Stomach (tissue), 9 donors: ENCODE data around the gene PHF19. TPM values are rescaled to one million over a fixed set of nuclear protein-coding genes. Genes with fewer than 3 reads are reported as not detected.
A peak's percentile ranks its signal among the peaks of the same experiment; 100 is the strongest.

Source experiments
- DNase-seq, 2 donors: peaks; one replicate each; pipeline versions ENCODE4 v3.0.0 to v3.0.0-alpha.2; 2013 to 2019
- H3K27ac ChIP-seq, 5 donors: fragments of 200-600 bp in 4 of 5; sonication (generic) in 4 of 5; one replicate each; pipeline ENCODE4 v1.5.1; 2013 to 2019; ENCODE audit warnings: mild to moderate bottlenecking in 1 of 5, moderate library complexity in 1 of 5
- H3K27me3 ChIP-seq, 3 donors: fragments of 200-600 bp; sonication (generic); one replicate each; pipeline ENCODE4 v1.5.1; 2017 to 2019; ENCODE audit warnings: mixed run types in 1 of 3
- H3K36me3 ChIP-seq, 4 donors: fragments of 200-600 bp; sonication (generic); 1 replicate in 3 of 4; 2 replicates in 1 of 4; pipeline ENCODE4 v1.5.1; 2016 to 2019
- H3K4me1 ChIP-seq, 4 donors: fragments of 200-600 bp; sonication (generic); one replicate each; pipeline ENCODE4 v1.5.1; 2016 to 2019
- H3K4me3 ChIP-seq, 4 donors: fragments of 200-600 bp; sonication (generic) in 3 of 4; one replicate each; pipeline ENCODE4 v1.5.1; 2016 to 2019; ENCODE audit warnings: mild to moderate bottlenecking in 1 of 4
- H3K9me3 ChIP-seq, 4 donors: fragments of 200-600 bp; sonication (generic); one replicate each; pipeline ENCODE4 v1.5.1; 2016 to 2019
- EP300 ChIP-seq: sonication (generic); formaldehyde crosslinking; IDR thresholded peaks from one replicate; pipeline ENCODE4 v1.6.1; 2017; ENCODE audit warnings: antibody characterized with exemption
- POLR2A ChIP-seq, 4 donors: fragments of 450-650 bp; IDR thresholded peaks; one replicate each; pipeline ENCODE4 v1.6.1; 2016; ENCODE audit warnings: antibody characterized with exemption in 4 of 4, control low read depth in 2 of 4, mild to moderate bottlenecking in 1 of 4, moderate library complexity in 1 of 4
- POLR2AphosphoS5 ChIP-seq, 3 donors: sonication (generic); formaldehyde crosslinking; IDR thresholded peaks; one replicate each; pipeline ENCODE4 v1.6.1; 2016; ENCODE audit warnings: antibody characterized with exemption in 3 of 3
- WGBS, 5 donors: extraction: QIAGEN DNeasy Blood & Tissue Kit in 3 of 5; methylation state at CpG; one replicate each; pipeline versions ENCODE4 v1.1.5 to v1.1.7; 2013 to 2018; 5-methylcytosine and 5-hydroxymethylcytosine counted together
- intact Hi-C: fragments of 100-400 bp; cut with DNase I; formaldehyde crosslinking; loops from one replicate; pipeline ENCODE4 v1.15.1; 2023; ENCODE audit warnings: low total_unique reads
- polyA plus RNA-seq, 3 donors: library from polyadenylated mRNA; stranded (reverse); fragments of 200-250 nt; gene quantifications; one replicate each; pipeline ENCODE4 v1.2.3, GENCODE V29; 2013
- total RNA-seq, 5 donors: library from RNA; depleted of rRNA; stranded (reverse); fragments of >200 nt; gene quantifications; one replicate each; pipeline versions ENCODE4 v1.1.0 to v1.2.3, GENCODE V29; 2014 to 2016
- TF ChIP-seq, protein P1 (sequence below), 7 experiments: fragments of 450-650 bp in 4 of 7; fragments of 200-600 bp in 3 of 7; sonication (generic) in 3 of 7; IDR thresholded peaks; one replicate each; pipeline ENCODE4 v1.5.1; 2016 to 2019; ENCODE audit warnings: antibody characterized with exemption in 7 of 7, control low read depth in 2 of 7, mild to moderate bottlenecking in 1 of 7
- donor health status: healthy with polysubstance abuse.
- donor health status: Bipolar disorder and iron deficiency.
- donor health status: healthy.

The PHF19 gene
- total and polyA plus RNA-seq, 8 donors, result 10.7 to 251 (median 27.2) TPM

DNA sequence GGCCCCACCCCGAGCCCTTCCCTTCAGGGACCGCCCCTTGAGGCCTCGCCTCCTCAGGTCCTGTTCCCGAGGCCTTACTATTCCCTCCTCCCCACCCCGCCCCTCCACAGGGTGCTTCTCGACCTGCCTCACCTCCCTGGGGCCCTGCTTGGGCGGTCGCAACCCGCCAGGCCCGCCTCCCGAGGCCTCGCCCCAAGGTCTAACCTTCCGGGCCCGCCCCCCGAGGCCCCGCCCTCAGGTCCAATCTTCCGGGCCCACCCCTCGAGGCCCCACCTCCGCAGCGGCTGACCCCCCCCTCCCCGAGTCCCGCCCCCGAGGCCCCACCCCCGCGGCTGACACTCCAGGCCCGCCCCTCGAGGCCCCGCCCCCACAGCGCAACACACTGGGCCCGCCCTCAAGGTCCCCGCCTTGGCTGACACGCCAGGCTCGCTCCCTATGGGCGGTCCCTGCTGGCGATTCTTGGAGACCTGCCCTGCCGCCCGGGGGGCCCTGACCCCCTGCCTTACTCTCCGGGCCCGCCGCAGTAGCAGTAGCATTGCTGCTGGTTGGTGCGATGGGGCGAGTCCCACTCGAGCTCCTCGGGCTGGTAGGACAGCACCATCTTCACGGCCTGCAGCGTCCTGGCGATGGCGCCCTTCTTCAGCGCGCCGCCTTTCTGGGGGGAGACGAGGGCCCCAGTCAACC lies 8.2 kb downstream of the PHF19 start:
- H3K4me3 ChIP-seq, result peak overlapping the region; percentile 50 to 62 (median 58)
- H3K27ac ChIP-seq, result peak overlapping the region; percentile 83 to 92 (median 90)
- 1 to 7% (median 3%) methylated on average over 14 to 52 of the region's 52 CpGs for WGBS, 5 donors
- intact Hi-C loops, result no loop called here
- no peaks in the 10 kb centered on the region for H3K27me3 ChIP-seq
- H3K9me3 ChIP-seq, result no peaks in the 10 kb centered on the region
- peak in 1 of 4 donors; percentile 43 for TF ChIP-seq POLR2A (IDR thresholded peaks at IDR 0.05)
- TF ChIP-seq, protein P1, sequence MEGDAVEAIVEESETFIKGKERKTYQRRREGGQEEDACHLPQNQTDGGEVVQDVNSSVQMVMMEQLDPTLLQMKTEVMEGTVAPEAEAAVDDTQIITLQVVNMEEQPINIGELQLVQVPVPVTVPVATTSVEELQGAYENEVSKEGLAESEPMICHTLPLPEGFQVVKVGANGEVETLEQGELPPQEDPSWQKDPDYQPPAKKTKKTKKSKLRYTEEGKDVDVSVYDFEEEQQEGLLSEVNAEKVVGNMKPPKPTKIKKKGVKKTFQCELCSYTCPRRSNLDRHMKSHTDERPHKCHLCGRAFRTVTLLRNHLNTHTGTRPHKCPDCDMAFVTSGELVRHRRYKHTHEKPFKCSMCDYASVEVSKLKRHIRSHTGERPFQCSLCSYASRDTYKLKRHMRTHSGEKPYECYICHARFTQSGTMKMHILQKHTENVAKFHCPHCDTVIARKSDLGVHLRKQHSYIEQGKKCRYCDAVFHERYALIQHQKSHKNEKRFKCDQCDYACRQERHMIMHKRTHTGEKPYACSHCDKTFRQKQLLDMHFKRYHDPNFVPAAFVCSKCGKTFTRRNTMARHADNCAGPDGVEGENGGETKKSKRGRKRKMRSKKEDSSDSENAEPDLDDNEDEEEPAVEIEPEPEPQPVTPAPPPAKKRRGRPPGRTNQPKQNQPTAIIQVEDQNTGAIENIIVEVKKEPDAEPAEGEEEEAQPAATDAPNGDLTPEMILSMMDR (IDR thresholded peaks at IDR 0.05), result peak in 2 of 7 experiments; percentile 44 to 53
- TF ChIP-seq EP300, result peak; percentile 39
- peak; percentile 21 to 71 (median 67) for TF ChIP-seq POLR2AphosphoS5 (IDR thresholded peaks at IDR 0.05)
- H3K4me1 ChIP-seq, result peaks cover 13 to 28% (median 19%) of the 10 kb centered on the region in 4 donors
- H3K36me3 ChIP-seq, result peaks cover 3 to 56% (median 36%) of the 10 kb centered on the region in 4 donors
- DNase-seq, result peak; percentile 98 to 99

DNA sequence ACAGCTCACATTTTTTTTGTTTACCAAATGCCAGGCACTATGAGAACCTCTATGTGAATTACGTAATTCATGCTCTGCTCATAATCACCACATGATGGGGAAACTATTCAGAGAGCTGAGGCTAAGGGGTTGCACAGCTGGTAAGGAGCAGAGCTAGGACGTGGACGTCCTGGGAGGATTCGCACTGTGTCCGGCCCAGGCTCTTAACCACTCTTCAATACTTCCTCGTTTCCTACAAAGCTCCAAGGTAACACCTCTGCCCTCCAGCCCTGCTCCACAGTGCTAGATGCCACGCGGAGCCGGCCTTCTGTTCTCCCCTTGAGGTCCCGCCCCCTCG lies 8.7 kb downstream of the PHF19 start:
- peak; percentile 61 to 75 (median 63) for TF ChIP-seq POLR2AphosphoS5 (IDR thresholded peaks at IDR 0.05)
- no peak for TF ChIP-seq POLR2A (IDR thresholded peaks at IDR 0.05)
- TF ChIP-seq EP300, result no peak
- TF ChIP-seq, protein P1 (IDR thresholded peaks at IDR 0.05), result peak in 1 of 7 experiments; percentile 11
- Histone ChIP-seq H3K4me1 (peaks cover 13 to 24% (median 19%) of the 10 kb centered on the region in 4 donors), H3K36me3 (peaks cover 0 to 56% (median 36%) of the 10 kb centered on the region in 4 donors), H3K27ac (peak overlapping the region; percentile 83 to 92 (median 90)), H3K9me3 (no peaks in the 10 kb centered on the region), H3K27me3 (no peaks in the 10 kb centered on the region), H3K4me3 (peak overlapping the region; percentile 50 to 62 (median 58))
- WGBS, 5 donors, result 4 to 11% (median 8%) methylated on average over 10 to 11 of the region's 11 CpGs
- no peak for DNase-seq
- intact Hi-C loops, result no loop called here

DNA sequence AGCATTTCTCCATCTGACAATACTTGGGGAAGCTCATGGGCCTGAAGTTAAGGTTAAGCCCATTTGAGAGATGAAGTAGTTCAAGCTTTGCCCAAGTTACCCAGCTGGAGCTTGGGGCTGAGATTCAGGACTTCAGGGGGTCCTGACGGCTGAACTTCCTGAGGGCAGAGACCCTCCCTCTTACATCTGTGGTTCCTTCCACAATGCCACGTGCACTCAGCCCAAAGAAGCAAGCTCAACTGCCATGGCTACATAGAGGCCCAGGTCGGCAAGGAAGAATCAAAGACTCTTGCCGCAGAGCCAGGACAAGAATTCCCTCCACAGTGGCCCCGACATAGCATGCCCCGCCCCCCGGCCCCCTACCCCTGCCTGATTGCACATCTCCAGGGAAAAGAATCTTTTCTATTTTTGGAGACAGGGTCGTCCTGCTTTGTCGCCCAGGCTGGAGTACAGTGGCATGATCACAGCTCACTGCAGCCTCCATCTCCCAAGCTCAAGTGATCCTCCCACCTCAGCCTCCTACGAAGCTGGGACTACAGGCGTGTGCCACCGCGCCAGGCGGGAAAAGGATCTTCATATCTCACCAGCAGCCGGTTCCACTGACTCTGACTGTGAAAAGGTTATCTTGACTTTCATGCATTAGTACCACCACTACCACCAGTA lies 9.2 kb downstream of the PHF19 start:
- Histone ChIP-seq H3K4me3 (peak overlapping the region; percentile 50 to 62 (median 58)), H3K27me3 (no peaks in the 10 kb centered on the region), H3K27ac (peak overlapping the region; percentile 83 to 92 (median 90)), H3K4me1 (peaks cover 13 to 20% (median 18%) of the 10 kb centered on the region in 4 donors), H3K9me3 (no peaks in the 10 kb centered on the region), H3K36me3 (peaks cover 2 to 56% (median 38%) of the 10 kb centered on the region in 4 donors)
- 69 to 87% (median 73%) methylated on average over 9 to 15 of the region's 15 CpGs for WGBS, 5 donors
- TF ChIP-seq EP300 (no peak), POLR2A (IDR thresholded peaks at IDR 0.05) (no peak), POLR2AphosphoS5 (IDR thresholded peaks at IDR 0.05) (no peak)
- TF ChIP-seq, protein P1 (IDR thresholded peaks at IDR 0.05), result no peak
- intact Hi-C loops, result no loop called here
- DNase-seq, result no peak

DNA sequence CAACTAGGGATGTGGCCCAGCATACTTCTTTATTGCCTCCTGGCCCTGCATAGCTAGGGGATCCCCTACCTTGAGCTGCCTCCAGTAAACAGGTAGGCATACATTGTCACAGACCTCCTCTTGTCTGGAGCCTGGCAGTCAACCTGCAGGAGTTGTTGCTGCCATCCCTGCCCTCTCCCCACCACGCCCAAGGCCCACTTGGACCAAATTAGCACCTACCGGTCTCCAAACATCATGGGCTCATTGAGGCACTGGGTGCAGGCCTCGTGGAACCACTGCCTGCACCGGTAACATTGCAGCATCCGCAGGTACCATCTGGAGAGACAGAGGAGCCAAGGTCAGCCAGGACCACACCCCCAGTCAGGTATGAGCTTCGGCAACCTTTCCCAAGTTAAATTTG lies 10.3 kb downstream of the PHF19 start:
- H3K27me3 ChIP-seq, result no peaks in the 10 kb centered on the region
- peak overlapping the region in 1 of 5 donors; percentile 92 for H3K27ac ChIP-seq
- peaks cover 13 to 20% (median 18%) of the 10 kb centered on the region in 4 donors for H3K4me1 ChIP-seq
- peaks cover 10 to 56% (median 43%) of the 10 kb centered on the region in 4 donors for H3K36me3 ChIP-seq
- H3K9me3 ChIP-seq, result no peaks in the 10 kb centered on the region
- no peak for DNase-seq
- no peak overlapping the region for H3K4me3 ChIP-seq
- TF ChIP-seq EP300 (no peak), POLR2AphosphoS5 (IDR thresholded peaks at IDR 0.05) (no peak), POLR2A (IDR thresholded peaks at IDR 0.05) (no peak)
- TF ChIP-seq, protein P1 (IDR thresholded peaks at IDR 0.05), result no peak
- WGBS, 5 donors, result 89 to 100% (median 94%) methylated on average over 3 to 6 of the region's 6 CpGs
- intact Hi-C loops, result no loop called here
